ENCODE results near the gene COX10. TPM values are rescaled to one million over a fixed set of nuclear protein-coding genes. Genes with fewer than 3 reads are reported as not detected.
"Not testable (repeated sequence)": the region's sequence is repeated elsewhere in the genome, so short reads cannot be mapped to it uniquely, and the experiment has no call there.

Gene COX10
- total and polyA plus RNA-seq, 10 donors = 3.0 to 28.8 (median 14.9) TPM

DNA sequence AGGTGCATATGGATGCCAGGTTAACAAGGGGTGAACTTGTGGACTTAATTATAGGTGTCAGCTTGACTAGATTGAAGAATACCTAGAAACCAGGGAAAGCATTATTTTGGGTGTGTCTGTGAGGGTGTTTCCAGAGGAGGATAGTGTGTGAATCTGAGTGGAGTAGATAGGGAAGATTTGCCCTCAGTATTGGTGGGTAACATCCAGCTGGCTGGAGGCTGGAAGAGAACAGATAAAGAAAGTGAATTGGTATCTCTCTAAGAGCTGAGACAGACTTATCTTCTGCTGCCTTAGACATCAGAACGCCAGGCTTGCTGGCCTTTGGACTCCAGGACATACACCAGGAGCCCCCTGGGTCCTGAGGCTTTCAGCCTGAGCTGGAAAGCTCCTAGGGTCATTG, 92.1 kb downstream of the COX10 start:
- Histone ChIP-seq H3K36me3 (peaks cover 0 to 35% (median 2%) of the 10 kb centered on the region in 6 donors), H3K27me3 (replicated peaks in 1 of 7) (no peaks in the 10 kb centered on the region), H3K4me3 (no peak overlapping the region), H3K9me3 (no peaks in the 10 kb centered on the region), H3K4me1 (no peaks in the 10 kb centered on the region), H3K27ac (no peak overlapping the region)
- no peak for DNase-seq
- TF ChIP-seq POLR2AphosphoS5 (IDR thresholded peaks at IDR 0.05) (no peak), POLR2A (IDR thresholded peaks at IDR 0.05) (no peak)
- TF ChIP-seq, protein P1, sequence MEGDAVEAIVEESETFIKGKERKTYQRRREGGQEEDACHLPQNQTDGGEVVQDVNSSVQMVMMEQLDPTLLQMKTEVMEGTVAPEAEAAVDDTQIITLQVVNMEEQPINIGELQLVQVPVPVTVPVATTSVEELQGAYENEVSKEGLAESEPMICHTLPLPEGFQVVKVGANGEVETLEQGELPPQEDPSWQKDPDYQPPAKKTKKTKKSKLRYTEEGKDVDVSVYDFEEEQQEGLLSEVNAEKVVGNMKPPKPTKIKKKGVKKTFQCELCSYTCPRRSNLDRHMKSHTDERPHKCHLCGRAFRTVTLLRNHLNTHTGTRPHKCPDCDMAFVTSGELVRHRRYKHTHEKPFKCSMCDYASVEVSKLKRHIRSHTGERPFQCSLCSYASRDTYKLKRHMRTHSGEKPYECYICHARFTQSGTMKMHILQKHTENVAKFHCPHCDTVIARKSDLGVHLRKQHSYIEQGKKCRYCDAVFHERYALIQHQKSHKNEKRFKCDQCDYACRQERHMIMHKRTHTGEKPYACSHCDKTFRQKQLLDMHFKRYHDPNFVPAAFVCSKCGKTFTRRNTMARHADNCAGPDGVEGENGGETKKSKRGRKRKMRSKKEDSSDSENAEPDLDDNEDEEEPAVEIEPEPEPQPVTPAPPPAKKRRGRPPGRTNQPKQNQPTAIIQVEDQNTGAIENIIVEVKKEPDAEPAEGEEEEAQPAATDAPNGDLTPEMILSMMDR (IDR thresholded peaks at IDR 0.05 in 8 of 11, conservative IDR thresholded peaks at IDR 0.05 in 3 of 11) = no peak
- intact Hi-C loops (cut with DNase I; ENCODE audit: low total_unique reads) = loop anchor here (10.0 kb wide), 1 partner anchor 57 kb away; no protein-coding TSS in a partner anchor
- WGBS, 5 donors = 93 to 100% (median 95%) methylated on average over 1 of the region's 1 CpG

GRCh38 chr17:14165616-14166015, 96.3 kb downstream of the COX10 start:
- no peaks in the 10 kb centered on the region for H3K4me1 ChIP-seq

GRCh38 chr17:14167831-14168230, 98.5 kb downstream of the COX10 start:
- peaks cover 6 to 26% (median 23%) of the 10 kb centered on the region in 8 donors for H3K9me3 ChIP-seq
- H3K27ac ChIP-seq; H3K4me3 ChIP-seq; DNase-seq; H3K27me3 ChIP-seq (replicated peaks in 1 of 7); H3K4me1 ChIP-seq: not testable (repeated sequence)
- peaks cover 0 to 35% (median 1%) of the 10 kb centered on the region in 6 donors for H3K36me3 ChIP-seq
- WGBS, 5 donors = 96 to 100% (median 100%) methylated on average over 1 of the region's 1 CpG
- intact Hi-C loops (cut with DNase I; ENCODE audit: low total_unique reads) = loop anchor here (10.0 kb wide), 1 partner anchor 63 kb away; no protein-coding TSS in a partner anchor

More at GRCh38 chr17:14165616-14166015, 96.3 kb downstream of the COX10 start:
- Histone ChIP-seq H3K4me3 (no peak overlapping the region), H3K27ac (no peak overlapping the region), H3K36me3 (peaks cover 0 to 46% (median 4%) of the 10 kb centered on the region in 6 donors), H3K27me3 (replicated peaks in 1 of 7) (no peaks in the 10 kb centered on the region), H3K9me3 (peaks cover 6 to 26% (median 23%) of the 10 kb centered on the region in 8 donors)
- DNase-seq = no peak
- WGBS, 5 donors = 90 to 97% (median 94%) methylated on average over 1 of the region's 1 CpG
- TF ChIP-seq, protein P1 (IDR thresholded peaks at IDR 0.05 in 8 of 11, conservative IDR thresholded peaks at IDR 0.05 in 3 of 11) = no peak
- no peak for TF ChIP-seq POLR2A (IDR thresholded peaks at IDR 0.05)
- TF ChIP-seq POLR2AphosphoS5 (IDR thresholded peaks at IDR 0.05) = no peak
- intact Hi-C loops (cut with DNase I; ENCODE audit: low total_unique reads) = loop anchor here (10.0 kb wide), 1 partner anchor 61 kb away; no protein-coding TSS in a partner anchor

DNA sequence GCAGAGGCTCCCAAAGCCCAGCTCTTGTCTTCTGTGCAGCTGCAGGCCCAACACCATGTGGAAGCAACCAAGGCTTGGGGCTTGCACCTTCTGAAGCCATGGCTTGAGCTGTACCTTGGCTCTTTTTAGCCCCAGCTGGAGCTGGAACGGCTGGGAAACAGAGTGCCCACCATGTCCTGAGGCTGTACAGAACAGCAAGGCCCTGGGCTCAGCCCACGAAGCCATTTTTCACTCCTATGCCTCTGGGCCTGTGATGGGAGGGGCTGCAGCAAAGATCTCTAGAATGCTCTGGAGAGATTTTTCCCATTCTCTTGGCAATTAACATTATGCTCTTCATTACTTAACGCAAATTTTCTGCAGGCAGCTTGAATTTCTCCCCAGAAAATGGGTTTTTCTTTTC, 99.3 kb downstream of the COX10 start:
- WGBS, 5 donors = 90 to 98% (median 95%) methylated on average over 3 of the region's 3 CpGs
- Histone ChIP-seq H3K4me3 (no peak overlapping the region), H3K27me3 (replicated peaks in 1 of 7) (no peaks in the 10 kb centered on the region), H3K9me3 (peaks cover 6 to 26% (median 23%) of the 10 kb centered on the region in 8 donors), H3K27ac (no peak overlapping the region), H3K4me1 (no peaks in the 10 kb centered on the region), H3K36me3 (peaks cover 0 to 33% (median 1%) of the 10 kb centered on the region in 6 donors)
- TF ChIP-seq, protein P1 (IDR thresholded peaks at IDR 0.05 in 8 of 11, conservative IDR thresholded peaks at IDR 0.05 in 3 of 11) = no peak
- TF ChIP-seq POLR2AphosphoS5 (IDR thresholded peaks at IDR 0.05) = no peak
- TF ChIP-seq POLR2A (IDR thresholded peaks at IDR 0.05) = no peak
- intact Hi-C loops (cut with DNase I; ENCODE audit: low total_unique reads) = loop anchor here (10.0 kb wide), 1 partner anchor 64 kb away; no protein-coding TSS in a partner anchor
- DNase-seq = no peak

Data from spleen (tissue), 11 donors.